HG03571 (cell line): ENCODE data around the gene CKAP4.

ENCODE experiments used
- ATAC-seq: cut with Tn5 transposase; IDR thresholded peaks from one replicate; pipeline ENCODE4 v1.9.1; 2021; ENCODE audit not compliant: unreplicated experiment

The CKAP4 gene

GRCh38 chr12:106274575-106275121 lies 26.8 kb upstream of the CKAP4 start:
- no peak for ATAC-seq

- ATAC-seq = no peak
Observed at GRCh38 chr12:106274012-106274411, 26.2 kb upstream of the CKAP4 start.

GRCh38 chr12:106273491-106273890 lies 25.7 kb upstream of the CKAP4 start:
- no peak for ATAC-seq

- ATAC-seq = no peak
Observed at GRCh38 chr12:106271575-106272505, 24.0 kb upstream of the CKAP4 start.

- ATAC-seq = no peak
Observed at GRCh38 chr12:106269150-106269771, 21.4 kb upstream of the CKAP4 start.

- no peak for ATAC-seq
Observed at GRCh38 chr12:106267535-106267934, 19.7 kb upstream of the CKAP4 start.

- no peak for ATAC-seq
Observed at GRCh38 chr12:106265116-106265515, 17.3 kb upstream of the CKAP4 start.

GRCh38 chr12:106258935-106259334 lies 11.1 kb upstream of the CKAP4 start:
- no peak for ATAC-seq

GRCh38 chr12:106258226-106258625 lies 10.4 kb upstream of the CKAP4 start:
- no peak for ATAC-seq

GRCh38 chr12:106256524-106256923 lies 8.7 kb upstream of the CKAP4 start:
- ATAC-seq = no peak

GRCh38 chr12:106255952-106256351 lies 8.1 kb upstream of the CKAP4 start:
- no peak for ATAC-seq

GRCh38 chr12:106255493-106255892 lies 7.7 kb upstream of the CKAP4 start:
- ATAC-seq = no peak

GRCh38 chr12:106254724-106255123 lies 6.9 kb upstream of the CKAP4 start:
- no peak for ATAC-seq

GRCh38 chr12:106251631-106252455 lies 4.0 kb upstream of the CKAP4 start:
- ATAC-seq = no peak

GRCh38 chr12:106249411-106250135 lies 1.8 kb upstream of the CKAP4 start:
- ATAC-seq = peak; percentile 44

- no peak for ATAC-seq
Observed at GRCh38 chr12:106248846-106249371, 1.1 kb upstream of the CKAP4 start.

GRCh38 chr12:106248312-106248845 lies 559 bp upstream of the CKAP4 start:
- ATAC-seq = peak; percentile 13

GRCh38 chr12:106246891-106247673 lies 738 bp downstream of the CKAP4 start:
- peak; percentile 34 for ATAC-seq

GRCh38 chr12:106245767-106246166 lies 2.1 kb downstream of the CKAP4 start:
- no peak for ATAC-seq
